GM23248 (cell line): ENCODE data around the gene ZNF827. TPM values are rescaled to one million over a fixed set of nuclear protein-coding genes. Genes with fewer than 3 reads are reported as not detected.

Source experiments
- DNase-seq: peaks from one replicate; pipeline ENCODE4 v3.0.0-alpha.2; 2015
- H2AFZ ChIP-seq: fragments of 200-600 bp; sonication (generic); 2 replicates; pipeline ENCODE4 v1.6.1; 2016; ENCODE audit warnings: antibody characterized with exemption
- H3F3A ChIP-seq: fragments of 200-600 bp; sonication (generic); 2 replicates; pipeline ENCODE4 v1.6.1; 2016; ENCODE audit warnings: mild to moderate bottlenecking, antibody characterized with exemption, mixed run types; ENCODE audit not compliant: insufficient read depth
- H3K27ac ChIP-seq: fragments of 200-600 bp; sonication (generic); 2 replicates; pipeline ENCODE4 v1.5.1; 2016; ENCODE audit warnings: mild to moderate bottlenecking
- H3K27me3 ChIP-seq: fragments of 200-600 bp; sonication (generic); replicated peaks from 2 replicates; pipeline ENCODE4 v1.6.1; 2016; ENCODE audit warnings: mild to moderate bottlenecking; ENCODE audit not compliant: insufficient read depth
- H3K36me3 ChIP-seq: fragments of 200-600 bp; sonication (generic); 2 replicates; pipeline ENCODE4 v1.6.1; 2016; ENCODE audit warnings: low read depth, mild to moderate bottlenecking
- H3K4me1 ChIP-seq: fragments of 200-600 bp; sonication (generic); 2 replicates; pipeline ENCODE4 v1.6.1; 2016; ENCODE audit warnings: mild to moderate bottlenecking; ENCODE audit not compliant: insufficient read depth
- H3K4me2 ChIP-seq: fragments of 200-600 bp; sonication (generic); one replicate; pipeline ENCODE4 v1.6.1; 2016; ENCODE audit warnings: mild to moderate bottlenecking; ENCODE audit not compliant: unreplicated experiment
- H3K4me3 ChIP-seq: fragments of 200-600 bp; sonication (generic); 2 replicates; pipeline ENCODE4 v1.5.1; 2016; ENCODE audit warnings: mild to moderate bottlenecking
- H3K79me2 ChIP-seq: fragments of 200-600 bp; sonication (generic); 2 replicates; pipeline ENCODE4 v1.6.1; 2016; ENCODE audit warnings: mild to moderate bottlenecking; ENCODE audit not compliant: insufficient read depth
- H3K9ac ChIP-seq: fragments of 200-600 bp; sonication (generic); 2 replicates; pipeline ENCODE4 v1.6.1; 2016; ENCODE audit warnings: mild to moderate bottlenecking
- H3K9me2 ChIP-seq: fragments of 200-600 bp; sonication (generic); 2 replicates; pipeline ENCODE4 v1.6.1; 2016; ENCODE audit warnings: mixed run types, mild to moderate bottlenecking, moderate library complexity; ENCODE audit not compliant: insufficient read depth
- H3K9me3 ChIP-seq: fragments of 200-600 bp; sonication (generic); one replicate; pipeline ENCODE4 v1.6.1; 2017; ENCODE audit warnings: low read depth
- H4K20me1 ChIP-seq: fragments of 200-600 bp; sonication (generic); 2 replicates; pipeline ENCODE4 v1.6.0; 2016; ENCODE audit not compliant: insufficient read depth
- EZH2 ChIP-seq: fragments of 200-600 bp; sonication (generic); IDR thresholded peaks from 2 replicates; pipeline ENCODE4 v1.6.1; 2018; ENCODE audit warnings: antibody characterized with exemption, mild to moderate bottlenecking; ENCODE audit not compliant: insufficient read depth, poor library complexity, severe bottlenecking
- EZH2phosphoT487 ChIP-seq: fragments of 200-600 bp; sonication (generic); IDR thresholded peaks from 2 replicates; pipeline ENCODE4 v1.6.1; 2018; ENCODE audit warnings: antibody characterized with exemption, moderate library complexity, mild to moderate bottlenecking, low read depth; ENCODE audit not compliant: insufficient read depth
- WGBS, 2 experiments: methylation state at CpG; one replicate each; pipeline ENCODE4 v1.1.6; 2015 to 2017; ENCODE audit warnings: low lambda C conversion rate in 2 of 2, low coverage in 1 of 2; ENCODE audit errors: missing lambda C conversion rate in 2 of 2; 5-methylcytosine and 5-hydroxymethylcytosine counted together
- in situ Hi-C: fragments of 300-500 bp; cut with MboI; formaldehyde crosslinking; loops from 2 replicates; pipeline ENCODE4 v1.15.0; 2020
- polyA plus RNA-seq: library from polyadenylated mRNA; unstranded; fragments of >200 nt; fragmentation: Nextera tagmentation; extraction: Ambion mirVana; gene quantifications from 2 replicates; pipeline ENCODE4 v1.2.1, GENCODE V29; 2016
- total RNA-seq: library from RNA; depleted of rRNA; stranded (reverse); fragments of >200 nt; shearing (Covaris generic); gene quantifications from 2 replicates; pipeline ENCODE4 v1.2.3, GENCODE V29; 2014

ZNF827 gene
- total and polyA plus RNA-seq, 2 experiments from 2014 or later, result 5.0 to 10.1 TPM

DNA sequence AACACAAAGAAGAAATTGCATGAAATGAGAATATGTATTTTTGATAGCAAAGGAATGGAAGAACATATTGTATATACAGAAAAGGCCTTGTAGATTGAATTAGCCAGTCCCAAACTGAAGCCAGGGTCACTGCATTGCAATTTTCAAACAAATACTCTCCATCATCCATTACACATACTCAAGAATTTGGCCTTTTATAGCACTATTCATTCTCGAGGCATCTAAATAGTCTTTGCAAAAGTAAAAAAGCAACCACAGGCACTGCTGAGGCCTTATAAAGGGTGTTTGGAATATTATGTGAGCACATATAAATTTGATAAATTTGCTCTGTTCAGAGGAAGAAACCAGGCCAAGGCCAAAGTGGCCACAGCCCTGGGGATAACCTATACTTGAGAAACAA lies 123.0 kb downstream of the ZNF827 start:
- no peaks in the 10 kb centered on the region for H3K27me3 ChIP-seq

DNA sequence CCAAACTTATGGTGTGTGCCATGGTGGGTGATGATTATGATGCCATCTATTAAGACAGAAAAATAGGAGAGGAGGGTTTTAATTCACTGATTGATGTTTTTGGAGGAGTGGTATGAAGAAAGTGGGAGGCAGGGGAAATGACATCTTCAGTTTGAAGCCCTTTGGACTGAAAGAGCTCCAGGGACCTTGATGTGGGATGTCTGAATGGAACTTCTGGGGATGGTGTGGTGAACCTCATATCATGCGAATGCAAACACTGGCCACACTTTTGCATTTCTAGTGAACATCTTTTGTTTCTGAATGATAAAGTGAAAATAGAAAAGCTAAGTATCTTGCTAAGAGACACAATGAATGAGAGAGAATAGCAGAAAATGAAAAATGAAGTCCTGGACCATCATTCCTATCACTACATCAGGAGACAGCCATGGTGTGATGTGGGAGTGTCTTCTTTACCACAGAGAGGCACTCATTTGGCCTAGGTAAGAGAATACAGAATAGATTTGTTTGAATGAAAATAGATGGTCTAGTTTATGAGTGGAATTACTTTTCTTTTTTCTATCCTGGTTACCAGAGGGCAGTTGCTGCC lies 123.5 kb downstream of the ZNF827 start:
- H3K9ac ChIP-seq, result no peak overlapping the region; the same call in 1 of the 2 replicates
- H3K4me1 ChIP-seq, result peaks cover 20% of the 10 kb centered on the region
- H3K36me3 ChIP-seq, result no peaks in the 10 kb centered on the region
- H3F3A ChIP-seq, result peaks cover 20% of the 10 kb centered on the region
- TF ChIP-seq EZH2phosphoT487, result no peak
- TF ChIP-seq EZH2, result no peak
- H3K79me2 ChIP-seq, result no peaks in the 10 kb centered on the region
- in situ Hi-C loops, result no loop called here
- no peaks in the 10 kb centered on the region for H3K9me3 ChIP-seq
- no peak for DNase-seq
- no peak overlapping the region for H2AFZ ChIP-seq
- no peak overlapping the region for H3K4me2 ChIP-seq
- no peaks in the 10 kb centered on the region for H4K20me1 ChIP-seq
- WGBS, 2 experiments, result 100% methylated on average over 1 of the region's 1 CpG
- H3K27me3 ChIP-seq, result no peaks in the 10 kb centered on the region
- H3K9me2 ChIP-seq, result no peaks in the 10 kb centered on the region
- peak overlapping the region; percentile 83 for H3K27ac ChIP-seq
- no peak overlapping the region for H3K4me3 ChIP-seq

More for the DNA sequence above, 123.0 kb downstream of the ZNF827 start:
- WGBS, 2 experiments, result 8 to 20% methylated on average over 1 of the region's 1 CpG
- Histone ChIP-seq H3K9ac (peak overlapping the region; percentile 15), H3K4me1 (peaks cover 26% of the 10 kb centered on the region), H3K4me3 (no peak overlapping the region), H3K36me3 (no peaks in the 10 kb centered on the region), H3K9me3 (no peaks in the 10 kb centered on the region), H3K9me2 (no peaks in the 10 kb centered on the region), H2AFZ (0 out of 2 replicates have a peak overlapping the region, but pooled peaks have one; percentile 8), H4K20me1 (no peaks in the 10 kb centered on the region), H3K4me2 (no peak overlapping the region), H3K27ac (peak overlapping the region; percentile 83), H3K79me2 (no peaks in the 10 kb centered on the region), H3F3A (peaks cover 21% of the 10 kb centered on the region)
- in situ Hi-C loops, result no loop called here
- DNase-seq, result peak; percentile 76
- TF ChIP-seq EZH2 (no peak), EZH2phosphoT487 (no peak)

DNA sequence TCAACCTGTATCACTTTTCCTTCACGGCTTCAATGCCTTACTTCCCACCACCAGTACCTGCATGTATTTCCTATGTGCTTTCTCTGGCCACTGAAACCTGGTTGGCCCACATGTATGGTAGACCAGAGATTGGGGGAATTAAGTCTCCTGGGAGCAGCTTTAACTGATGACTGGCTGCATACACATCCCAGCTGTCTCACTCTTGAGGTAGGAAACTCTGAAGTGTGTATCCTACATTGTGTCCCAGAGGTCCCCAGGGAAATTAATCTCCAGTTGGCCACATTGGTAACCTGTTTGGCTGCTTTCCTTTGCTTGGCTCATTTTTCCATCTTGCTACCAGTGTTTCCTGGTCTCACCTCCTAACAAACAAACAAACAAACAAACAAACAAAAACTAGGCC lies 124.4 kb downstream of the ZNF827 start:
- Histone ChIP-seq H3K36me3 (no peaks in the 10 kb centered on the region), H3K9ac (no peak overlapping the region)
- WGBS, 2 experiments, result 93 to 100% methylated on average over 1 of the region's 1 CpG

DNA sequence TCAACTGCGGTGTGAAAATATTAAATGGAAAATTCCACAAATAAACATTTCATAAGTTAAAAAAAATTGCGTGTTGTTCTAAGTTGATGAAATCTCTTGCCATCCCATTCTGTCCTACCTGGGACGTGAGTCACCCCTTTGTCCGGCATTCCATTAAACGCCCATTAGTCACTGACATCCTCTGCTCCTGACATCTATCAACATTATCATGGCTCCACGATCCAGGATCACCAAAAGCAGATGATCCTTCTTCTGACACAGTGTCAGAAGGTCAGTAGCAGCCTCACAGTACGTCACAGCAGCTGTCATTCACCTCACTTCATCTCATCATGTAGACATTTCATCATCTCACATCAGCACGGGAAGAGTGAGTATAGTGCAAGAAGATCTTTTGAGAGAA lies 125.7 kb downstream of the ZNF827 start:
- Histone ChIP-seq H4K20me1 (no peaks in the 10 kb centered on the region), H3F3A (peaks cover 37% of the 10 kb centered on the region), H3K36me3 (no peaks in the 10 kb centered on the region), H3K27ac (no peak overlapping the region), H3K4me1 (peaks cover 32% of the 10 kb centered on the region), H3K9ac (no peak overlapping the region), H3K27me3 (no peaks in the 10 kb centered on the region), H2AFZ (no peak overlapping the region), H3K9me3 (no peaks in the 10 kb centered on the region), H3K4me2 (no peak overlapping the region), H3K79me2 (no peaks in the 10 kb centered on the region), H3K4me3 (no peak overlapping the region), H3K9me2 (no peaks in the 10 kb centered on the region)
- in situ Hi-C loops, result no loop called here
- TF ChIP-seq EZH2phosphoT487, result no peak
- no peak for TF ChIP-seq EZH2
- DNase-seq, result no peak
- WGBS, 2 experiments, result 95 to 97% methylated on average over 8 of the region's 8 CpGs

More for the DNA sequence above, 124.4 kb downstream of the ZNF827 start:
- H3K9me2 ChIP-seq, result no peaks in the 10 kb centered on the region
- H3K4me1 ChIP-seq, result peaks cover 18% of the 10 kb centered on the region
- H4K20me1 ChIP-seq, result no peaks in the 10 kb centered on the region
- no peaks in the 10 kb centered on the region for H3K27me3 ChIP-seq
- no peaks in the 10 kb centered on the region for H3K9me3 ChIP-seq
- H3K4me2 ChIP-seq, result no peak overlapping the region
- H3K27ac ChIP-seq, result no peak overlapping the region
- no peak overlapping the region for H2AFZ ChIP-seq
- H3K4me3 ChIP-seq, result no peak overlapping the region
- TF ChIP-seq EZH2 (no peak), EZH2phosphoT487 (no peak)
- peaks cover 23% of the 10 kb centered on the region for H3F3A ChIP-seq
- no peaks in the 10 kb centered on the region for H3K79me2 ChIP-seq
- peak; percentile 12 for DNase-seq
- in situ Hi-C loops, result no loop called here
